K562 (cell line): ENCODE measurements around the gene LRRC74B. TPM values are rescaled to one million over a fixed set of nuclear protein-coding genes. Genes with fewer than 3 reads are reported as not detected.
A peak's percentile ranks its signal among the peaks of the same experiment; 100 is the strongest.

Source experiments
- ARID3A ChIP-seq: IDR thresholded peaks from 2 replicates; pipeline ENCODE4 v1.6.1; 2012; ENCODE audit warnings: low read depth, low read length, improper control_type of control experiment, borderline replicate concordance
- COPS2 ChIP-seq: fragments of 450-650 bp; conservative IDR thresholded peaks from 2 replicates; pipeline ENCODE4 v1.6.1; 2016; ENCODE audit warnings: mild to moderate bottlenecking, moderate library complexity
- CREB5 ChIP-seq: fragments of 250-450 bp; sonication (Bioruptor Pico); IDR thresholded peaks from 2 replicates; pipeline ENCODE4 v1.5.0; 2020; ENCODE audit warnings: mild to moderate bottlenecking
- HBP1 ChIP-seq: fragments of 450-650 bp; formaldehyde crosslinking; IDR thresholded peaks from 2 replicates; pipeline ENCODE4 v1.4.0; 2022; ENCODE audit warnings: missing genetic modification characterization
- HMGXB4 ChIP-seq: sonication (generic); formaldehyde crosslinking; IDR thresholded peaks from 2 replicates; pipeline ENCODE4 v1.8.1; 2023; ENCODE audit warnings: mild to moderate bottlenecking, missing genetic modification reagents
- KLF6 ChIP-seq: fragments of 250-450 bp; sonication (Bioruptor Pico); IDR thresholded peaks from 2 replicates; pipeline ENCODE4 v1.4.0; 2020; ENCODE audit warnings: mild to moderate bottlenecking, moderate library complexity, borderline replicate concordance
- MLLT1 ChIP-seq, 2 experiments: fragments of 450-650 bp; IDR thresholded peaks; 2 replicates each; pipeline ENCODE4 v1.6.1; 2016
- MYNN ChIP-seq, 2 experiments: sonication (generic); formaldehyde crosslinking in 1 of 2; IDR thresholded peaks; 2 replicates each; pipeline versions ENCODE4 v1.5.0 to v1.6.1; 2016 to 2020; ENCODE audit warnings: antibody characterized with exemption in 1 of 2, missing genetic modification reagents in 1 of 2
- PKNOX1 ChIP-seq: fragments of 450-650 bp; IDR thresholded peaks from 2 replicates; pipeline ENCODE4 v1.6.1; 2016
- PRDM10 ChIP-seq: fragments of 450-650 bp; IDR thresholded peaks from 2 replicates; pipeline ENCODE4 v1.6.1; 2018; ENCODE audit not compliant: partially characterized antibody
- SPI1 ChIP-seq: IDR thresholded peaks from 2 replicates; pipeline ENCODE4 v1.6.1; 2011; ENCODE audit warnings: low read depth, low read length, control low read depth, borderline replicate concordance
- YY1 ChIP-seq, 3 experiments: IDR thresholded peaks; 2 replicates each; pipeline ENCODE4 v1.6.1; 2011; ENCODE audit warnings: low read length in 2 of 3, mild to moderate bottlenecking in 2 of 3, moderate library complexity in 2 of 3, borderline replicate concordance in 1 of 3, control low read depth in 1 of 3, low read depth in 1 of 3; ENCODE audit not compliant: insufficient read depth in 3 of 3, insufficient replicate concordance in 2 of 3, control insufficient read depth in 1 of 3, insufficient read length in 1 of 3; ENCODE audit errors: extremely low read depth in 1 of 3
- polyA plus RNA-seq, 8 experiments: library from polyadenylated mRNA; depleted of rRNA in 4 of 8; stranded (reverse) in 5 of 8; unstranded in 3 of 8; fragments of >200 nt; fragmentation: Nextera tagmentation in 2 of 8; fragmentation: Illumina TruSeq in 1 of 8; extraction: Ambion mirVana in 2 of 8; extraction: Trizol in 1 of 8; gene quantifications; 2 replicates each; pipeline versions ENCODE4 v1.2.1 to v1.2.3, GENCODE V29; 2011 to 2014; ENCODE audit warnings: inconsistent platforms in 1 of 8, missing spikeins in 1 of 8
- total RNA-seq, 7 experiments: library from RNA; depleted of rRNA in 6 of 7; stranded (reverse); fragments of >200 nt in 6 of 7; fragmentation: Illumina TruSeq in 2 of 7; extraction: Trizol in 2 of 7; gene quantifications; 2 replicates each; pipeline versions ENCODE4 v1.2.1 to v1.2.3, GENCODE V29; 2011 to 2021; ENCODE audit warnings: low replicate concordance in 1 of 7

The LRRC74B gene
- total and polyA plus RNA-seq, 9 of the 15 experiments (the other 6 are each of a cell fraction or from before 2014, with no cell fraction given), result not detected

GRCh38 chr22:21098099-21098671 lies 52.4 kb downstream of the LRRC74B start (continued):
- TF ChIP-seq PKNOX1 (no peak), CREB5 (no peak), HBP1 (CRISPR knock-in tag) (no peak), HMGXB4 (CRISPR knock-in tag) (peak; percentile 84), COPS2 (no peak), YY1 (IDR thresholded peaks at IDR 0.05; ENCODE audit: borderline replicate concordance in 1 of 3, control insufficient read depth in 1 of 3, extremely low read depth in 1 of 3, insufficient read depth in 3 of 3, insufficient read length in 1 of 3, insufficient replicate concordance in 2 of 3, low read depth in 1 of 3, low read length in 2 of 3) (no peak), MYNN (IDR thresholded peaks at IDR 0.05) (0 out of 2 replicates have a peak, but pooled peaks have one; percentile 47), MYNN (CRISPR knock-in tag; IDR thresholded peaks at IDR 0.05) (no peak), KLF6 (no peak), ARID3A (peak; percentile 67; the same call in 1 of the 2 replicates), PRDM10 (no peak), MLLT1 (IDR thresholded peaks at IDR 0.05) (no peak), SPI1 (no peak)
